ENCODE data around the gene CSF1. TPM values are rescaled to one million over a fixed set of nuclear protein-coding genes. Genes with fewer than 3 reads are reported as not detected.

CSF1 gene
- total and polyA plus RNA-seq, 2 of the 13 experiments (the other 11 are each of a cell fraction or from before 2014, with no cell fraction given): 4.6 to 13.3 TPM

- ATAC-seq (no peak), FAIRE-seq (no peak), DNase-seq (ENCODE audit: low spot score) (no peak)
- WGBS (ENCODE audit: low lambda C conversion rate): 77% methylated on average over 2 of the region's 2 CpGs
- no peak overlapping the region for H3K4me3 ChIP-seq (replicated peaks in 1 of 3; ENCODE audit: insufficient read depth in 1 of 3, low read depth in 2 of 3, low read length in 3 of 3)
- ChIA-PET CTCF (ENCODE audit: low intra/inter-chr PET ratio, low total read pairs) (no interaction called here), POLR2A (no interaction called here)
- H3K4me1 ChIP-seq (ENCODE audit: insufficient read depth, low read length): no peaks in the 10 kb centered on the region
- H3K9me3 ChIP-seq (ENCODE audit: low read length): no peaks in the 10 kb centered on the region
- TF ChIP-seq FUBP1 (CRISPR knock-in tag; IDR thresholded peaks at IDR 0.05; ENCODE audit: borderline replicate concordance) (no peak), ZNF724P (CRISPR knock-in tag; IDR thresholded peaks at IDR 0.05; ENCODE audit: borderline replicate concordance) (no peak), U2AF2 (IDR thresholded peaks at IDR 0.05; ENCODE audit: low read depth, low read length) (no peak), SAP130 (CRISPR knock-in tag; IDR thresholded peaks at IDR 0.05; ENCODE audit: low read depth) (no peak), PPARG (CRISPR knock-in tag; conservative IDR thresholded peaks at IDR 0.05) (no peak), ZNF121 (CRISPR knock-in tag; IDR thresholded peaks at IDR 0.05) (no peak), KLF11 (CRISPR knock-in tag; IDR thresholded peaks at IDR 0.05) (no peak), GTF2F1 (IDR thresholded peaks at IDR 0.05; ENCODE audit: low read length) (no peak), ZBTB38 (CRISPR knock-in tag; IDR thresholded peaks at IDR 0.05) (no peak), MBNL3 (CRISPR knock-in tag; conservative IDR thresholded peaks at IDR 0.05) (no peak), FLYWCH1 (CRISPR knock-in tag; IDR thresholded peaks at IDR 0.05) (no peak), ZNF446 (CRISPR knock-in tag; IDR thresholded peaks at IDR 0.05) (no peak), ZNF468 (CRISPR knock-in tag; IDR thresholded peaks at IDR 0.05) (no peak), ZNF652 (CRISPR knock-in tag; IDR thresholded peaks at IDR 0.05; ENCODE audit: borderline replicate concordance, low read depth) (no peak), ZNF335 (CRISPR knock-in tag; IDR thresholded peaks at IDR 0.05) (no peak)
- TF ChIP-seq, protein P1, sequence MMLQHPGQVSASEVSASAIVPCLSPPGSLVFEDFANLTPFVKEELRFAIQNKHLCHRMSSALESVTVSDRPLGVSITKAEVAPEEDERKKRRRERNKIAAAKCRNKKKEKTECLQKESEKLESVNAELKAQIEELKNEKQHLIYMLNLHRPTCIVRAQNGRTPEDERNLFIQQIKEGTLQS (CRISPR knock-in tag; IDR thresholded peaks at IDR 0.05): no peak
- TF ChIP-seq, protein P2, sequence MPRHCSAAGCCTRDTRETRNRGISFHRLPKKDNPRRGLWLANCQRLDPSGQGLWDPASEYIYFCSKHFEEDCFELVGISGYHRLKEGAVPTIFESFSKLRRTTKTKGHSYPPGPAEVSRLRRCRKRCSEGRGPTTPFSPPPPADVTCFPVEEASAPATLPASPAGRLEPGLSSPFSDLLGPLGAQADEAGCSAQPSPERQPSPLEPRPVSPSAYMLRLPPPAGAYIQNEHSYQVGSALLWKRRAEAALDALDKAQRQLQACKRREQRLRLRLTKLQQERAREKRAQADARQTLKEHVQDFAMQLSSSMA (CRISPR knock-in tag; IDR thresholded peaks at IDR 0.05): no peak
- no peak overlapping the region for H3K4me2 ChIP-seq (ENCODE audit: low read depth, low read length)
- H3K27me3 ChIP-seq (ENCODE audit: control insufficient read depth in 1 of 2, insufficient read depth in 2 of 2, low read length in 2 of 2): 0 out of 5 replicates have a peak, but pooled peaks cover 0 to 4% of the 10 kb centered on the region in 2 experiments
- H4K20me1 ChIP-seq (ENCODE audit: insufficient read depth, low read length): no peaks in the 10 kb centered on the region
- H3K79me2 ChIP-seq (ENCODE audit: insufficient read depth, low read length): no peaks in the 10 kb centered on the region
- H3K36me3 ChIP-seq (replicated peaks in 1 of 2; ENCODE audit: control insufficient read depth in 1 of 2, insufficient read depth in 2 of 2, low read length in 2 of 2): no peaks in the 10 kb centered on the region
- intact Hi-C loops (cut with micrococcal nuclease; ENCODE audit: unreplicated experiment): no loop called here
- H2AFZ ChIP-seq (ENCODE audit: low read length): no peak overlapping the region
- BruUV-seq (replicated peaks): no TSS peak
- H3K27ac ChIP-seq (ENCODE audit: extremely low read length, insufficient read depth, low read length): no peak overlapping the region
- no peak overlapping the region for H3K9ac ChIP-seq (ENCODE audit: insufficient read depth, low read depth, low read length)
- in situ Hi-C loops (cut with HindIII; ENCODE audit: extremely low pct_ligation_motif_present, low pct_unique_long_range_greater_than_20kb): no loop called here
Observed at GRCh38 chr1:109866071-109866470, 44.6 kb upstream of the CSF1 start.

All from HepG2 (cell line).